Stimulated activated CD4-positive, alpha-beta T cell treated with anti-CD3 and anti-CD28 coated beads, Interleukin-4, amount 100 ng/mL, for 24 hours (primary cell): ENCODE data around the gene GLCE.

Experiments used
- DNase-seq: peaks from one replicate; pipeline ENCODE4 v3.0.0-alpha.2; 2020

The GLCE gene

DNA sequence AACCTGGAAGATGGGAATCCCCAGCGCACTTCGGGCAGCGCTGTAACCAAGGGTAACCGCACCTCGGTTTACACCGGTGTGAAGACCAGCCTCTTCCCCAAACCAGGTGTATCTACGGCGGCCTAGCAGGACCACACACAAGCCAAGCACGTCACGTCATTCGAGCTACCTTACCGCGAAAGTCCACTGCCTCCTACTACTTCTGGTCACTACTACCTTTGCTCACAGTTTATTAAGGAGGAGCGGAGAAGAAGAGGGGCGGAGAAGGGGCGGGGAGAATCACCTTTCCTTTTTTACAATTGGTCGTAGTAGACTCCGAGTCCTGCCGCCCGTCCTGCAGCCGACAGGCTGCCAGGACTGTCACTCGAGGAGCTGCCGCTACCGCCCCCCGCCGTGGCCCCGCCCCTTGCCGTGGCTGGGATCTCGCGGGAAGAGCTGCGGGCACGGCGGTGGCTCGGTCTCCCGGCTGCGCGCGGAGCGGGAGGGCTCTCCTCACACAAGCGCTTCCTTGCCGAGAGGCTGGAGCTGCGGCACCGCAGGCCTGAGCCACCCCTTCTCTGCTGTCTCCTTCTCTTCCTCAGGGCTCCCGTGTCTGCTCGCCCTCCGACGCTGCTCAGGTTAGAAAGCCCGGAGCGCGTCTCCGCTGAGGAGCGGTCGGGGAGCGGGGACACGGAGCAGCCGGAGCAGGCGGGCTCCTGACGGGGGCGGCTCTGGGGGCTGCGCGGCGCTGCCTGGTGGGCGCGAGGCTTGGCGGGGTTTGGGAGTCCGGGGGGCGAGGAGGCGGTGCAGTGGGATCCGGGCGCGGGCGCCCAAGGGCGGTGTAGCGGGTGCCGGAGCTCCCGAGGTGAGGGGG is at the start of gene GLCE:
Gene GLCE, plus strand, starts transcription at position 495 of the 853 bp plus-strand sequence. CDS start 95,172 bp downstream, outside the sequence.
- peak; percentile 93 for DNase-seq

DNA sequence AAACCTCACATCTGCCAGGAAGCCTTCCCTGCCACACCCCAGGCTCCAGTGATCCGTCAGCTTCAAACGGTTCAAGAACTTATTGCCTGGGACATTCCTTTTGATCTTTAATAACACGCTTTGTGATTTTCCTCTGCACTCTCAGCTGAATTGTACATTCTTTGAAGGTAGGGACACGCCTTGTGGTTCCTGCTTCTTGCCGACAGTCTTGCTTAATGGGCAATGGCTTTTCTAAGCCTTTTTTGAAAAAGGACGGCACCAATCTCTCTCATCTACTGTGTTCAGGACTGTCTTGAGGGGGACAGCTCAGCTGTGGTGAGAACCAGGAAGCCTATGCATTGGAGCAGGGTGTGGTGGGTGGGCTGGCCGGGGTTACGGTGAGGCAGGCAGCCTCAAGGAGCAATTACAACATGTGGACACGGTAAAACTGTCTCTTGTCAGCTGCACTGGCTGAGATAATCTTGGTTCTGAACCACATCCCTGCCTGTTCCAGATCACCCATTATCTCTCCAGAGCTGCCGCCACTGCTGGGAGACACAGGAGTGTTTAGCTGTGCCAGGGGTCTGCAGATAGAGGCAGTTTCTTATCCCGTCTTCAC is 46.0 kb upstream of the GLCE start:
- DNase-seq: no peak

DNA sequence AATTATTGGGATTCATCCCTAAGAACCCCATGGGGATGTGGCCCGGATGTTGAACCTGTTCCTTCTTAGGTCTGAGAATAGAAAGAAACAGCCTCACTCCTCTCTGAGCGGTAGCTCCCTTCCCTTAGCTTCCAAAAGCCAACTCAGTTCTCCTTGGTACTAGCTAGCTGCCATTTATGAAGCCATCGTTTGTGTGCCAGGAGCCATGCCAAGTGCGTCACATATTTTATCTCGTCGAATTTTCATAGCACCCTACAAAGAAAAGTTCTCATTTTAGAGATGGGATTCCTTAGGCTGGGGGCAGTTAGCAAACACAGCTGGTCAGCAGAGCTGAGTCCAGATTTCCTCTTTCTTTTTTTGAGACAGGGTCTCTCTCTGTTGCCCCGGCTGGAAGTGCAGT is 45.4 kb upstream of the GLCE start:
- DNase-seq: no peak

DNA sequence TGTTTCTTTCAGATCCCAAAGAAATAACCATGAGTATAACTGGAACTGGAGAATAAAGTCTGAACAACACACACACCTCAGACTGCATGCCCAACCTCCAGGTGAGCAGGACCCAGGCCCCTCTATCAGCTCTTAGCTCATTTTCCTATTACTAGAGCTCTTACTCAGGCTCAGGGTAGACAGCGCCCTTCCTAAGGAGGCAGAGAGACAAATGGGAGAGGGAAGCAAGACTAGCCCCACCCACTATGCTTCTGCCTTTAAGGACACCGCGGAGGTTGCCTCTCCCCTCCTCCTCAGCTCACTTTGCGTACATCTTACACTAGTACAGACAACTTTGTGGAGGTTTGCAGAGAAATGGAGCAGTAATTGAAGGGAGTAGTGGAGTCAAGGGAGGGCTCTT is 44.0 kb upstream of the GLCE start:
- no peak for DNase-seq

DNA sequence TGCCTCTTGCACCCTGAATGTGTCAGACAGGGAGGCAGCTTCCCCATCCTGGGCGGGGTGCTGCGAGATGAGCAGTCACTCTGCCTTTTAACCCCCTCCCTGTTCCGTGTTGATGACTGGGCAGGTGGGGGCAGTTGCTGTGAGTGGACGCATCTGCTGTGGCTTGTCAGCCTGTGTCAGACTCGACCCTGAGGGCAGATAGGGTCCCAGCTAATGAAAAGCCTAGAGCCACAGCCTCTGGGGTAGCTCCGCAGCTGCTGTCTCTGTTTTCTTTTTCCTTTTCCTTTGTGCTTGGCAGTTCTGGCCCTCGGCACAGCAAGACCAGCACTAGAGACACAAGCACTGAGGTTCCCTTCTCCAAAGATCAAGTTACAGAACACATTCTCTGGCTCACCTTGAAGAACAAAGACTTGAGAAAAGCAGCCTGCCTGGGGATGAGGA is 43.0 kb upstream of the GLCE start:
- no peak for DNase-seq

DNA sequence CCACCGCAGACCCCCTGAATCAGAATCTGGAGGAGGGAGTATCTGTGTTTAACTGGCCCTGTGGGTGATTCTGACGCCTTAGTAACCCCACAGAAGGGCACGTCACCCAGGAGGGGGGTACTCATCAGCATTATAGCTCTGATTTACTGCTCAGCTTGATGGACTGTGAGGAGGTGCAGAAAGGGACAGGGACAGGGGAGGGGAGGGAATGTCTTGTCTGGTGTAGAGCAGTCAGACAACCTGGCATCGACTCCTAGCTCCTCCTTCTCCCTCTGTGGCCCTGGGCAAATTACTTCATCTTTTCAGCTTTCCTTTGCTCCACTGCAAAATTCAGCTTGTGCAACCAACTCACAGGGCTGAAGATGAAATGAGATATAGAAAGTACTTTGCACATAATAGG is 42.3 kb upstream of the GLCE start:
- DNase-seq: no peak

DNA sequence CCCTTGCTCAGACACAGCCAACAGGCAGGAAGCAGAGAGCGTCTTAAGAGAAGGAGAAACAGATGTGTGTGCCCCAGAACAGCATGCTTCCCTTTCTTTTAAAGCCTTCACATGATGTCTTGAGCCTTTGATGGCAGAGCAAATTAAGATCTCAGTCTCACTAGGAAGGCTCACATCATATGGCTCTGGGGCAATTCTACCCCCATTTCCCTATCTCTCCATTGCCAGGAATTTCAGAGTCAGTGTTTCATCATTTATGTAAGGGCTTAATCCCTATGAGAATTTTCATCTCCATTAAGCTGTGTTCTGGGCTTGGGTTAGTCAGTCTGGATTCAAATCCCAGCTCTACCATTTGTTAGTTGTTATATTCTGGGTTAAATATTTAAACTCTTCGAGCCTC is 41.4 kb upstream of the GLCE start:
- DNase-seq: no peak

DNA sequence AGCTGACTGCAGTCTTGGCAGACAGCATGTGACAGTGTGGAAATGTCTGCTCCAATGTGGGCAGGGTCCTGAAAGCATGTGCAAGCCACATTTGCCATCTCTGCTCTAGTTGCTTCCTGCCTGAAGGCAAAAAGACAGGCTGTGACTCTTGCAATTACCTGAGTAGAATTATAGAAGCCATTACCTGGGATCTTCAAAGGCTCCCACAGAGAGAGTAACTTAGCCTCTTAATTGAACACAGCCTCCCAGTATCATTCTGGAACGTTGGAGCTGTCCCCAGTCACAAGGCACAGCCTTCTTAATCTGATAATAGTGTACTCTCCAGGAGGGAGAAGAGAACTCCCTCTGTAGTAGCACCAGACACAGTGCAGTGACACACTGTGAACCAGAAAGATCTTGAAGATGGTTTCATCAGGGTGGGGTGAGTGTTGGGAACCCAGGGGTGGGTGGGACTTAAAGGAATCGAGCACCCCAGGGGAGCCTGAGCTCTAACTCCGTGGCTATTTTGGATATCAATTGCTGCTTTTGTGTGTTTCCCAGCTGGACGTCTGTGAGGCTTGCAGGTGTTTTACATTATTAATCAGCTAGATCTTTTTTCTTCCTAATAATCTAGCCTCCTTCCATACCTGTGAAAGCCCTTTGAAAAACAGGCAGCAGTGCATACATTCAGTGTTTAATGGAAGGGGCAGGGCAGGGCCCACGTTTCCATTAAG is 40.6 kb upstream of the GLCE start:
- no peak for DNase-seq

DNA sequence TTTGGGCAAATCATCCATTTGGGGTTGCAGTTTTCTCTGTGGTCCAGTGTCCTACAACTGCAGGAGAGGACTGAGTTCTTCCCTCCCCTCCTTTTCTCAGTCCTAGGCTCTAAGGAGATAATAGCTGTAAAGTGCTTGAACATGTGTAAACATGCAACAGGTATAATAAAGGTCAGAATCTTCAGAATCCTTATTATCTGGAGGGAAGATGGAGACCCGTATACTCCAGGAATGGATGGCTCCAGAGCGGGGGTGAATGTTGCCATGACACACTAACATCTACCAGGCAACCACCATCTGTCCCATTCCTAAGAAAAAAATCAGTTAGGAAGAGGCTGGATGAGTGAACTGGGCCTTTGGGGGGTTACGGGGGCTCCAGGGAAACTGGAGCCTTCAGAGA is 39.7 kb upstream of the GLCE start:
- no peak for DNase-seq

DNA sequence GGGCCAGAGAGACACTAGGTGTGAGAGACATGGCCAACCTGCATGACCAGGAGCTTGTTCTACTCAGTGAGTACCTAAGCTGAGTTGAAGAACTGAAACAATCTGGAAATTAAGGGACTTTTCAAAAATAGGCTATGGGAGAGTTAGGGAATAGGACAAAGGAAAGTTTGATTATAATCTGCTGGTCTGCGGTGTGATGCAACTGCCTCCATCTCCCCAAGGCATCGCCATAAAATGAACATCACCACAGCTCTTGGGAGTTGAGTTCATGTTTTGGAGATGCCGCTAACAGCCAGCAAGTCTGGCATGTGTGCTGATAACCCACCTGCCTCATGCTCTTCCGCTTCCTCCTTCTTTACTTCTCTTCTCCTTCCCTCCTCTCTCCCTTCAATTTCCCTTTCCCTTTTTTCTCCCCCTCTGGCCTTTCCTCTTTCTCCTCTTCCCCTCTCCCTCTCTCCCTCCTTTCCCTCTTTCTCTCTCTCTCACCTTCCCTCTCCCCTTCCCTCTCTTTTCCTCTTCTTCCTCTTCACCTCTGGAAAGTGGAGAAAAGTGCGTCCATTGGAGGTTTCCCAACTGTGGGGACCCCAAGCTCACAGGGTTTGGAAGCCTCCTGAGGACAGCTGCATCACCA is 39.1 kb upstream of the GLCE start:
- no peak for DNase-seq

DNA sequence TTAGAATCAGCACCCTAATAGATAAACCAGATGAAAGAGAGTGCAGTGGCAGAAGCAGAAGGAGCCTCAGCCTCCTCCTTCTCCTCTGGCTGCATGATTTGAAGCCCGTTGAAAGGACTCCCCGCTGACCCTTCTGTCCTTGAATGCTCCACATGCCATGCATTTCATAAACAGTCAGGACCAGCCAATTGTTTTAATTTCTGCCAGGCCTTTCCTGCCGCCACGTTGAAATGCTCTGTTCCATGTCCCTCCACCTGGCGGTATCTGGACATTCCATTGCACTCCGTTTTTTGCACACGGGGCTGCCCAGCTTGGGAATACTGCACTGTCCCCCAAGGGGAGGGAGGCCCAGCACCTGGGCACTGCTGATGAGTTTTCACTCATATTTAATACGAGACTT is 35.2 kb upstream of the GLCE start:
- DNase-seq: no peak

DNA sequence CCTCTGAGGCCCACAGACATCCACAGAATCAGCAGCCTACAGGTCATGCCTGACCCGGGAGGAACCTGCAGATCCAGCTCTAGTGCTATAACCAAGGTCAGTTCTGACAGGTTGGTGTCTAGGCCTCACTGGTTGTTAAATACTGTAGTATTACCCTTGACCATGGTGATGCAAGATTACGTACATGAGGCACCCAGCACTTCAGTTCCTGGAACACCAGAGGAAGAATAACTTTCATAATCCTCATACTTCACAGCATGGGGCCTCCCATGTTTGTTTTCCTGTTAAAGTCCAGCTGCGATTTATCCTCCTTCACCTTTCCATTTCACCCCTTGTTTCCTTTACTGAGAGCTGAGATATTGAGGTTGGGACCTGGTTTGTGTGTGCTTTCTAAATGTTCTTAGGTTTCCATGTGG is 34.4 kb upstream of the GLCE start:
- no peak for DNase-seq

DNA sequence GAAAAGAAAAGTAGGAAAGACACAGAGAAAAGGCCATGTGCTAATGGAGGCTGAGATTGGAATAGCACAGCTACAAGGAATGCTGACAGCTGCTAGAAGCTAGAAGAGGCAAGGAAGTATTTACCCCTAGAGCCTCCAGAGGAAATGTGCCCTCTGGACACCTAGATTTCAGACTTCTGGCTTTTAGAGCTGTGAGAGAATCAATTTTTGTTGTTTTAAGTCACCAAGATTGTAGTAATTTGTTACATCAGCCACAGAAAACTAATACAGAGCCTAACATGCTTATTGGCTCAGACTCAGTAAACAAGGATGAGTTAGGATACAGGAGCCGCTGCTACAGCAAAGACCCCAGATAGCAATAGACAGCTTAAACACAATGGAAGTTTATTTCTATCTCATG is 33.1 kb upstream of the GLCE start:
- no peak for DNase-seq

DNA sequence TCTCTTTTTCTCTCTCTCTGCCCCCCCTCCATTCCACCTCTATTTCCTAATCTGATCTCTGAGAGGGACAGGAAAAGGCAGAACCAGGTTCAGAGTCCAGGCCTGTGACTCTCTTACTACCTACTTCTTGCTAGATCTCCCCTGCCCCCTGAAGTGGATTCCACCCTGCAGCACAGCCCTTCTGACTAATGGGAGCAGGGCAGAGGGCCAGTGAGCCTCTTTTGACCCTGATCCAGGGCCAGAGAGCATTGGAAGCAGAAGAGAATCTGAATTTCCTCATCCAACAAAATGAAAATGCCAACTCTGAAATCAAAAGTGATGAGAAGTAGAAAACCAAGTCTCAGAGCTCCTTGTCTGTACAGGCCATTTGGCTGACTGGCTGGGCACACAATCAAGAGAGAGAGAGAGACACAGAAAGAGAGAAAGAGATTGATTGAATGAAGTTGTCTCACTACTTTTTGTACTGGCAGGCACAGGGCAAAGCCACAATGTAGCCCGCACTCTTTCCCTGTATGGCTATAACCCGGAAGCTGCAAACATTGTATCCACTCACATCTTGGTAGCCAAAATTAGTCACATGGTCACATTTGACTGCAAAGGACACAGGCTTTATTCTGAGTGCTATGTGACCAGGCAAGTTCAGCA is 31.6 kb upstream of the GLCE start:
- no peak for DNase-seq

DNA sequence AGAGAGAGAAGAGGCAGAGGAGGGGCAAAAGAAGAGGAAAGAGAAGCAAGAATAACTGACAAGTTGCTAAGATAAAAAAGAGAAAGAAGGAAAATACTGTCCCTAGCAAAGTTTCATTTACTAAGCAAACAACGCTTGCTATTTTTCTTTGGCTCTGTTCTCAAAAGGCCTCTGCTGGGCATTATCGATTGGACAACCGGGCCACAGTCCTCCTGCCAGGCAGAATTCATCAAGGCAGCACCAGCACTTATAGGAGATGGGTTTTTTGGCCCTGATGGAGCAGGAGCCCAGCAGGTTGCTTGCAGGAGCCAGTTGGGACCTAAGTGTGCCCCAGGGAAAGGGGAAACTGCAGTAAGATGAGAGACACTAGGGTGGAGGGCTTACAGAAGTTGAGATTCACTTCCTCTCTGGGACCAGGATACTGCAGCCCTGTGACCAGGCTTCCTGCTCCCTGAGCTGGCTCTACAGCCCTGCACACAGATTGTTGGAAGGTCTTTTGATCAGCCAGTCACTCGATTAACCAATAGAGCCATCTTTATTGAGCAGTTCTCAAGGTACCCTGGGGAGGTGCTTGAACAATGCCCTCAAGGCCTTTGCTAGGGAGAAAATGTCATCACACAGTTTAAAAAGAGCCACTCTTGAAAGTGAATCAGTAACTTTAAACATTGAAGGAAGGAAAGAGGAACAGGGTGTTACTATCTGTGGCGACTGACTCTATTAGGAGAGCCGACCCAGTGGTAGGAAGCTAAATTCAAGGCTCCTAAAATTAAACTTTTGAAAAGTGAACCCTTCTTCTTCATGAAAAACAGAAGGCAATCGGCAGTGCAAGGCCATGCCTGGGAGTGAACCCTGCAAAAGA is 28.8 kb upstream of the GLCE start:
- no peak for DNase-seq

DNA sequence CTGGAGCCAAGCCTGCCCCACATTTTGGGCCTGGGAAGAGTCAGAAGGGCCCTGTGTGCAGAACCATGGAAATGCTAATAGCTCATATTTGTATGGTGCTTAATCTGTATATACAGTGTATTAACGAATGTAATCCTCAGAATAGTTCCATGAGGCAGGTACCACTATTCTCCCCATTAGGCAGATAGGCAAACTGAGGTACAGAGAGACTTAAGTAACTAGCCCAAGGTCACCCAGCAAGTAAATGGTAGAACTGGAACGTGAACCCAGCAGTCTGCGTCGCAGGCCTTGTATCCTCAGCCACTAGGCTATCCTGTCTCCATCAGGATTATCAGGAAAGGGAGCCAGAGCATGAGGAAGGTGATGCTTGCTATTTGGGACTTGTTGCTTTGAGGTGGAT is 28.0 kb upstream of the GLCE start:
- no peak for DNase-seq

DNA sequence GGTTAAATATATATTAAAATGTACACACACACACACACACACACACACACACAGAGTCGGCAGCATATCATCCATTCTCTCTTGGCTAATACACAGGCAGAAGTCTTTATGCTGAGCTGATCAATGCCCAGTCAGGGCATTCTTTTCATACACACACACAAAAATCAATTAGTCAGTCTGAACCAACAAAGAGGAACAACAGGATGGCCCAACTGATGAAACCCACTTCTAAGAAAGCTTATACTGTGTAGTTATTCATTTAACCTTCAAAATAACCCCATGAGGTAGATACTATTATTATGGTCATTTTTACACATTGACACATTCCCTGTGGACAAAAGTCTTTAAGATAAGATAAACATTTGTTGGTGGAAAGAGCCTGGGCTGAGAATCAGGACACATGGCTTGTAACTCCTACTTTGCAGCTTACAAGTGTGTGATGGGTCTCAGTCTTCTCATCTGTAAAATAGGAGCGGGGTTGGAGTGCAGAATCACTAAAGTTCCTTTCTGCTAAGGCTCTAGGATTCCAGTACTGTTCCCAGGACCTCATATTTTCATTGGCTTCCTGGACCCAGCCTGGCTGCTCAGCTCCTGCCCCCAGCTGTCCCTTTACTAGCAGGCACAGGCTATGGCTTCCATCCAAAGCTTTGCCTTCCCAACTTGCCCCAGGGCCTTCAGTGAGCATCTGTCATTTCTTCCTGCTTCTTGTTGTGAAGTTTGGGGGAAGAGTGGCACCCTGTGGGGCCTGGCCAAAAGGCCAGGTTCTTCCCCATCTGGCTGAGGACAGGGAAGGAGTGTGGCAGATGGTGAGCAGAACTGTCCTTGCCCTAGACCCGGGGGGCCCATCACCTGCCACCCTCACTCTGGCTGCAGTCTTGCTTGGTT is 27.2 kb upstream of the GLCE start:
- DNase-seq: no peak

DNA sequence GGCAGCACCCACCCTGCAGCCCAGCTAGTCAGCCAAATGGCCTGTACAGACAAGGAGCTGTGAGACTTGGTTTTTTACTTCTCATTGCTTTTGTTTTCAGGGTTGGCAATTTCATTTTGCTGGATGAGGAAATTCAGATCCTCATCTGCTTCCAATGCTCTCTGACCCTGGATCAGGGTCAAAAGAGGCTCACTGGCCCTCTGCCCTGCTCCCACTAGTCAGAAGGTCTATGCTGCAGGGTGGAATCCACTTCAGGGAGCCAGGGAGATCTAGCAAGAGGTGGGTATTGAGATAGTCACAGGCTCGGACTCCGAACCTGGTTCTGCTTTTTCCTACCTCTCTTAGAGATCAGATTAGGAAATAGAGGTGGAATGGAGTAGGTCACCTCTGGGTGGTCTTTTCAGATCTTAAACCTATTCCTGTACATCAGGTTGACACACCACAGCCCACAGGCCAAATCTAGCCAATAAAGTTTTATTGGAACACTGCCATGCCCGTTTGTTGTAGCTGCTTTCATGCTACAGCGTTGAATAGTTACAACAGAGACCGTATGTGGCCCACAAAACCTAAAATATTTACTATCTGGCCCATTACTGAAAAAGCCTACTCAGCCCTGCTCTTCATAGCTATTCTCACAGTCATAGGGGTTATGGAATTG is 26.4 kb upstream of the GLCE start:
- DNase-seq: no peak

DNA sequence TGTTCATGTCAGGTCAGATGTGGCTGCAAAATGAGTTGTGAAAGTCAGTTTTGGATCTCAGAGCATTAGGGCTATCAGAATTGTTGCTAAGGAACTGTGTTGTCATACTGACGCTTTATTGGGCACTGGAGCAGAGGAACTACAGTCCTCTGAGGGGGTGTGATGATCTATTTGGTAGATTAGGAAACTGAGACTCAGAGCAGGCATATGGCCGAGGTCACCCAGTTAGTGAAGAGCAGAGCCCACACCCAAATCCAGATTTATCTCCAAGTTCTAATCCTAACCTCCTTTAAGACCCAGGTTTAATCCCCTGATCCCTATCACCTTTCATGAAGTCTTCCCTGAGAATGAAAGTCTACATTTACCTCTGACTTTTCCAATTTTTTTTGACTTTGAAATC is 25.6 kb upstream of the GLCE start:
- no peak for DNase-seq

DNA sequence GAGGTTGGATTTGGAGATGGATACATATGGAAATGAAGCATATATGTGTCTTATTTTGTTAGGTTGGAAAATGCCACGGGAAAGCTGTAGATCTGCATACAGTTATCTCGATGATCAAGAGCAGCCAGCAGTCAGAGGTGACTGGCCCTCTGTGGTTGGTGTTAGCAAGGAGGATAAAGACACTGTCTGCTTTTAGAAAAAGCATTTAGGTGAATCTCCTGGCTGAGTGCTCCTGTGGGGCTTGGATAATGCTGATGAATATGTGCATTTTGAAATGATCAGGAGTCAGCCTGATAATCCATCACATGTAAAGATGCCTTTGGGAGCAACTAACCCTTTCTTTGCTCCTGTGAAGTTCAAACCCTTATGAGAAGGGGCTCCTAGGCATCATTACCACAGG is 24.9 kb upstream of the GLCE start:
- no peak for DNase-seq
